ENCODE measurements around the gene WDR88. TPM values are rescaled to one million over a fixed set of nuclear protein-coding genes. Genes with fewer than 3 reads are reported as not detected.

The WDR88 gene
- polyA plus RNA-seq (2011; rRNA removed) (not detected in 2 replicates), polyA minus RNA-seq (2011; rRNA and poly(A)+ RNA removed) (not detected in 2 replicates)

DNA sequence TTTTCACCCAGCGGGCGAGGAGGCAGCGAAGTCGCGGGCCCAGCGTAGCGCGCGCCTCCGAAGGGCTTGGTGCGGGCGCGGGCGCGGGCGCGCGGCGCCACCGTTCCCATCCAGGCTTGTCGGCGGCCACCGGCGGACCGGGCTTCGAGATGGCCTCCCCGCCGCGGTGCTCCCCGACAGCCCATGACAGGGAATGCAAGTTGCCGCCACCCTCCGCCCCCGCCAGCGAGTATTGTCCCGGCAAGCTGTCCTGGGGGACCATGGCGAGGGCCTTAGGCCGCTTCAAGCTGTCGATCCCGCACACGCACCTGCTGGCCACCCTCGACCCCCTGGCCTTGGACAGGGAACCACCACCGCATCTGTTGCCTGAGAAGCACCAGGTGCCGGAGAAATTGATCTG, at the start of gene WDR88:
Gene WDR88, plus strand, starts transcription at position 94 of the 400 bp plus-strand sequence. Its CDS starts 56 bp downstream, at position 150.
- POLR2A ChIA-PET, result no interaction called here
- Histone ChIP-seq H3K9me3 (ENCODE audit: control insufficient read depth, insufficient read depth, low read length) (no peaks in the 10 kb centered on the region; the same call in 1 of the 2 replicates), H3K4me3 (ENCODE audit: low read depth, low read length) (no peak within 1 kb of the TSS), H3K27me3 (ENCODE audit: control insufficient read depth, insufficient read depth, low read length) (no peaks in the 10 kb centered on the region), H3K27ac (ENCODE audit: low read depth, low read length) (no peak within 1 kb of the TSS)
- CTCF ChIA-PET, result interaction anchor here (1.3 to 1.8 kb wide), 2 partner anchors 12 to 52 kb away, joined by 3 to 5 read pairs; no protein-coding TSS in a partner anchor
- no peak for DNase-seq (ENCODE audit: low read depth, low spot score)
- TF ChIP-seq, protein P1, sequence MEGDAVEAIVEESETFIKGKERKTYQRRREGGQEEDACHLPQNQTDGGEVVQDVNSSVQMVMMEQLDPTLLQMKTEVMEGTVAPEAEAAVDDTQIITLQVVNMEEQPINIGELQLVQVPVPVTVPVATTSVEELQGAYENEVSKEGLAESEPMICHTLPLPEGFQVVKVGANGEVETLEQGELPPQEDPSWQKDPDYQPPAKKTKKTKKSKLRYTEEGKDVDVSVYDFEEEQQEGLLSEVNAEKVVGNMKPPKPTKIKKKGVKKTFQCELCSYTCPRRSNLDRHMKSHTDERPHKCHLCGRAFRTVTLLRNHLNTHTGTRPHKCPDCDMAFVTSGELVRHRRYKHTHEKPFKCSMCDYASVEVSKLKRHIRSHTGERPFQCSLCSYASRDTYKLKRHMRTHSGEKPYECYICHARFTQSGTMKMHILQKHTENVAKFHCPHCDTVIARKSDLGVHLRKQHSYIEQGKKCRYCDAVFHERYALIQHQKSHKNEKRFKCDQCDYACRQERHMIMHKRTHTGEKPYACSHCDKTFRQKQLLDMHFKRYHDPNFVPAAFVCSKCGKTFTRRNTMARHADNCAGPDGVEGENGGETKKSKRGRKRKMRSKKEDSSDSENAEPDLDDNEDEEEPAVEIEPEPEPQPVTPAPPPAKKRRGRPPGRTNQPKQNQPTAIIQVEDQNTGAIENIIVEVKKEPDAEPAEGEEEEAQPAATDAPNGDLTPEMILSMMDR (IDR thresholded peaks at IDR 0.05; ENCODE audit: low read depth, low read length), result no peak

DNA sequence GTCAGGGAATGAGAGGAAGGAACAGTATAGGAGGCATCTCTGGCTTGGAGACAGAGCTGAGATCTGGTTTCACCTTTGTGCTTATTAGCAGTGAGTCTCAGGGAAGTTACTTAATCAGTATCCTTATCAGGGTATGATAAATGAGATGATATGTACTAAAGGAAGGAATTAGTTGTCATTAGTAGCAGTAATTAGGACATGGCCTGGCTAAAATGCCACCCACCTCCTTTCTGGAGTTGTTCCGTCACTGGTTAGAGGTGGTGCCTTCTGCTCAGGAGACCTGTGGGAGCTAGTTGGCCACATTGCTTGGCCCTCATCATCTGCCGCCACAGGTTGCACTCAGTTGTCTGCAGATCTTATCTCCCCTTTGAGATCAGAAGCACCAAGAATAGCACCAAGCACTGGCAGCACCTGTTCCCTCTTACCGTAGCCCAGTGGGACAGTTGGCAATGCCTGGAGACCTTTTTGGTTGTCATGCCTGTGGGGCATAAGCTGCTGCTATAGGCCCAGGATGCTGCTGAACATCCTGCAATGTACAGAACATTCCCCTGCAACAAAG, 46.3 kb upstream of the WDR88 start:
- TF ChIP-seq, protein P1 (IDR thresholded peaks at IDR 0.05; ENCODE audit: low read depth, low read length), result no peak
- H3K9me3 ChIP-seq (ENCODE audit: control insufficient read depth, insufficient read depth, low read length), result no peaks in the 10 kb centered on the region; the same call in 1 of the 2 replicates
- no peak overlapping the region for H3K27ac ChIP-seq (ENCODE audit: low read depth, low read length)
- DNase-seq (ENCODE audit: low read depth, low spot score), result no peak
- CTCF ChIA-PET, result interaction anchor here (0.5 kb wide), 1 partner anchor 110 kb away, joined by 3 read pairs; no protein-coding TSS in a partner anchor
- no peaks in the 10 kb centered on the region for H3K27me3 ChIP-seq (ENCODE audit: control insufficient read depth, insufficient read depth, low read length)
- H3K4me3 ChIP-seq (ENCODE audit: low read depth, low read length), result no peak overlapping the region
- POLR2A ChIA-PET, result no interaction called here

DNA sequence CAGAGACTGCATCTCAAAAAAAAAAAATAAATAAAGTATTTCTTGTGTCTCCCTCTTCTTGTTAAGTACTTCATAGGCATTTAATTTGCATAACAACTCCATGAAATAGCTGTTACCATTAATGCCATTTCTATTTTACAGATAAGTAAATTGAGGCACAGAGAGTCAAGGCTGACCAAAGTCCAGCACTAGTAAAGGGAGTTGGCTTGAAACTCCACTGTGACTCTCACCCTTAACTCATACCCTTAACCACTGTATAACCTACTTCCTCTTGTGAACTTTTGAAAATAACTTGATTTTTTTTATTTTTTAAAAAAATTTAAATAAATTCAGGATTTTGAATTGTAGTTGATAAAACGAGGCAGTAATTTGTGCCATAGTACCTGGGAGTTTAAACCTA, 45.0 kb upstream of the WDR88 start:
- CTCF ChIA-PET, result interaction anchor here (0.6 to 1.9 kb wide), 3 partner anchors 13 to 97 kb away, joined by 3 to 5 read pairs (median 3); no protein-coding TSS in a partner anchor
- POLR2A ChIA-PET, result no interaction called here

DNA sequence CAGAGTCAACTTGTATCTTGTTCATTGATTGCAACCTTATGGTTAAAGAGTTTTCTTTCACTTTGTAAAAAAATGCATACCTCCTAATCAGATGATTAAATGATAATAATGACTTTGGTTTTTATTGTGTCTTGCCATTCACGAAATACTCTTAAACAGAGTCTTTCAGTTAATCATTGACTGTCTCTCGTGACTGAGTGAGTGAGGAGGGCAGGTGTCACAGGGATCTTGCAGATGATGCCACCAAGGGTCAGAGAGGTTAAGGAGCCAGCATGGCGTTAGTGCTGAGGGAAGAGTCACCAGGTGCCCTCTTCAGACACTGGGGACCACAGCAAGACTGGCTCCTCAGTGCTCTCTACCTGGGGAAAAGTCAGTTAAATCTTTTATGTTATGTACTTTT, 42.9 kb upstream of the WDR88 start:
- no peak for DNase-seq (ENCODE audit: low read depth, low spot score)
- POLR2A ChIA-PET, result no interaction called here
- Histone ChIP-seq H3K4me3 (ENCODE audit: low read depth, low read length) (no peak overlapping the region), H3K27ac (ENCODE audit: low read depth, low read length) (no peak overlapping the region), H3K9me3 (ENCODE audit: control insufficient read depth, insufficient read depth, low read length) (no peaks in the 10 kb centered on the region), H3K27me3 (ENCODE audit: control insufficient read depth, insufficient read depth, low read length) (no peaks in the 10 kb centered on the region)
- TF ChIP-seq, protein P1 (IDR thresholded peaks at IDR 0.05; ENCODE audit: low read depth, low read length), result no peak
- CTCF ChIA-PET, result no interaction called here

More for the DNA sequence above, 45.0 kb upstream of the WDR88 start:
- DNase-seq (ENCODE audit: low read depth, low spot score), result no peak
- Histone ChIP-seq H3K27ac (ENCODE audit: low read depth, low read length) (no peak overlapping the region), H3K9me3 (ENCODE audit: control insufficient read depth, insufficient read depth, low read length) (no peaks in the 10 kb centered on the region), H3K27me3 (ENCODE audit: control insufficient read depth, insufficient read depth, low read length) (no peaks in the 10 kb centered on the region), H3K4me3 (ENCODE audit: low read depth, low read length) (no peak overlapping the region)
- TF ChIP-seq, protein P1 (IDR thresholded peaks at IDR 0.05; ENCODE audit: low read depth, low read length), result no peak

GRCh38 chr19:33090179-33090578, 41.7 kb upstream of the WDR88 start:
- CTCF ChIA-PET, result interaction anchor here (0.6 to 1.0 kb wide), 2 partner anchors 29 to 114 kb away, joined by 3 to 6 read pairs; no protein-coding TSS in a partner anchor

More at GRCh38 chr19:33090179-33090578, 41.7 kb upstream of the WDR88 start:
- TF ChIP-seq, protein P1 (IDR thresholded peaks at IDR 0.05; ENCODE audit: low read depth, low read length), result no peak
- Histone ChIP-seq H3K9me3 (ENCODE audit: control insufficient read depth, insufficient read depth, low read length) (no peaks in the 10 kb centered on the region), H3K4me3 (ENCODE audit: low read depth, low read length) (no peak overlapping the region), H3K27ac (ENCODE audit: low read depth, low read length) (no peak overlapping the region), H3K27me3 (ENCODE audit: control insufficient read depth, insufficient read depth, low read length) (no peaks in the 10 kb centered on the region)
- no peak for DNase-seq (ENCODE audit: low read depth, low spot score)
- POLR2A ChIA-PET, result no interaction called here
